ENCODE measurements around the gene RPEL1.
A peak's percentile ranks its signal among the peaks of the same experiment; 100 is the strongest.
"Not testable (repeated sequence)": the region's sequence is repeated elsewhere in the genome, so short reads cannot be mapped to it uniquely, and the experiment has no call there.

Gene RPEL1

DNA sequence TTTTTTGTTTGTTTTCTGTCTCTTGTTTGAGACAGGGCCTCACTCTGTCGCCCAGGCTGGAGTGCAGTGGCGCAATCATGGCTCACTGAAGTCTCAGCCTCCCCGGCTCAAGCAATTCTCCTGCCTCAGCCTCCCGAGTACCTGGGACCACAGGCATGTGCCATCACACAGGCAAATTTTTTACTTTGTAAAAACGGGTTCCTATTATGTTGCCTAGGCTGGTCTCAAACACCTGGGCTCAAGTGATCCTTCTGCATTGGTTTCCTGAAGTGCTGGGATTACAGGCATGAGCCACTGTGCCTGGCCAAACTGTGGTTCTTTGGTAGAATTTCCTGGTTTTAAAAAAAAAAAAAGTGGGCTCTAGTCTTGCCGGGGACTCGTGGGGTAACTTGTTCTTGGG lies at the start of gene RPEL1:
TSS of gene RPEL1 (plus strand) at position 301 of the 400 bp plus-strand sequence. CDS start 110 bp downstream, outside the sequence.
- DNase-seq (ENCODE audit: low read depth) = not testable (repeated sequence)

DNA sequence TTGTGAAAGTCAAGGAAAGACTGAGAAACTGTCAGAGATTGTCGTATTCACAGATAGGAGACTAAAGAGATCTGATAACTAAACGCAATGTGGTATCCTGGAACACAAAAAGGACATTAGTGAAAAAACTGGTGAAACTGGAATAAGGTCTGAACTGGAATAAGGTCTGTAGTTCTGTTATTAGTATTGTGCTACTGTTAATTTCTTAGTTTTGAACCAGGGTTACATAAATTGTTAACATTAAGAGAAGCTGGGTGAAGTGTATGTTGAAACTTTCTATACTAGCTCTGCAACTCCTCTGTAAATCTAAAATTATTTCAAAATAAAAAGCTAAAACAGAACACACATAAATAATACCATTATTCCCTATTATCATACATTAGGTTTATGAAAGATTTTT lies 49.2 kb upstream of the RPEL1 start:
- DNase-seq (ENCODE audit: low read depth) = no peak

DNA sequence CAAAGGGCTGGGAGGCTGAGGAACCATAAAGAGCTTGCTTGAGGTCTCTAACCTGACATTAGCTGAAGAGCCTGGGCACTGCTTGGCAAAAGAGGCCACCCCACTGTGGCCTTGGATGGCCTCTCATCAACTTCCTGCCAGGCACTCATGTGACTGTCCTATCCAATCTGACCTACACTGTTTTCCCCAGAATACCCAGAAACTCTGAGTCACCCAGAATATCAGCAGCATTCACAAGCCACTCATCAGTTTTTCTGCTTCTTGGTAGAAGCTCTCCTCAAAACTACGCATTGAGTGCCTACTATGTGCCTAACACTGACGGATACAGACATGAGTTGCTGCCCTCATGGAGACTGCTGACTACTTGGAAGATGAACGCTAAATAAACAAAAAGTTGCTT lies 48.5 kb upstream of the RPEL1 start:
- DNase-seq (ENCODE audit: low read depth) = peak; percentile 18

DNA sequence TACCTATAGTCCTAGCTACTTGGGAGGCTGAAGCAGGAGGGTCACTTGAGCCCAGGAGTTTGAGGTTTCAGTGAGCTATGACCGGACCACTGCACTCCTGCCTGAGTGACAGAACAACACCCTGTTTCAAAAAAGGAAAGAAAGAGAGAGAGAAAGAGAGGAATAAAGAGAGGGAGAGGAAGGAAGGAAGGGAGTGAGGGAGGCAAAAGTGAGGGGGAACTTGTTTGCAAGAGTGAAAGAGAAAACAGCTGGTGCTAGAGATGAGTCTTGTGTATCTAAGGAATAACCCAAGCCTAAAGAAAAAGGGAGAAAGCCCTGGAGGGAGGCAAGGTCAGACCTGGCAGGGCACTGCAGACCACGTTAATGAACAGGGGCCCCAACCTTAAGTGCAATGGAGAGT lies 47.8 kb upstream of the RPEL1 start:
- no peak for DNase-seq (ENCODE audit: low read depth)

DNA sequence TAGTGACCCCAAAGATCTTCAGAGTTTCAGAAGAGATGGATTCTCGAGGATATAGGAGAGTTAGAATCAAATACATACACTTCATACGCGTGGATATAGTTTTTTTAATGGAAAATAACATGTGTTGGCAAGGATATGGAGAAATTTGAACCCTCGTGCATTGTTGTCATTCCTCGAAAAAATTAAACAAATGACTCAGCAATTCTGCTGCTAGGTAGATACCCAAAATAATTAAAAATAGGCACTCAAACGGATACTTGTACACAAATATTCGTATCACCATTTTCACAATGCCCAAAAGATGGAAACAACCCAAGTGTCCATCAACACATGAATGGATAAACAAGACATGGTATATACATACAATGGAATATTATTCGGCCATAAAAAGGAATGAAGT lies 47.0 kb upstream of the RPEL1 start:
- no peak for DNase-seq (ENCODE audit: low read depth)

DNA sequence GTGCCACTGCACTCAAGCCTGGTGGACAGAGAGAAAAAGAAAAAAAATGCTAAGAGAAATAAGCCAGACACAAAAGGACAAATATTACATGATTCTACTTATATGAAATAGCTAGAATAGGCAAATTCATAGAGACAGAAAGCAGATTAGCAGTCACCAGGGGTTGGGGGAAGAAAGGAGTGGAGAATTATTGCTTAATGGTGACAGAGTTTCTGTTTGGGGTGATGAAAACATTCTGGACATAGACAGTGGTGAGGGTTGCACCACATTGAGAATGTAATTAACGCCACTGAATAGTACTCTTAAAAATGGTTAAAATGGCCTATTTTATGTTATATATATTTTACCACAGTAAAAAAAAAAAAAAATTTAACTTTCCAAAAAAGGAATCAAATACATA lies 46.2 kb upstream of the RPEL1 start:
- DNase-seq (ENCODE audit: low read depth) = no peak

DNA sequence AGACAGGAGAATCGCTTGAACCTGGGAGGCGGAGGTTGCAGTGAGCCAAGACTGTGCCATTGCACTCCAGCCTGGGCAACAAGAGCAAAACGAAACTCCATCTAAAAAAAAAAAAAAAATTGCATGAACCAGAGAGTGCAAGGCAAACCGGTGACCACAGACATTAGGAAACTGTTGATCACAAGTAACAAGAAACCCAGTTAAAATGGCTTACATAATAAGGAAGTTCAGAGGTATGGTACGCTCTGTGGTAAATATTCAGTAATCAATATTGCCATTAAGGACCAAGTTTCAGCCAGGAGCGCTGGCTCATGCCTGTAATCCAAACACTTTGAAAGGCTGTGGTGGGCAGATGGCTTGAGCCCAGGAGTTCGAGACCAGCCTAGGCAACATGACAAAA lies 43.4 kb upstream of the RPEL1 start:
- no peak for DNase-seq (ENCODE audit: low read depth)

DNA sequence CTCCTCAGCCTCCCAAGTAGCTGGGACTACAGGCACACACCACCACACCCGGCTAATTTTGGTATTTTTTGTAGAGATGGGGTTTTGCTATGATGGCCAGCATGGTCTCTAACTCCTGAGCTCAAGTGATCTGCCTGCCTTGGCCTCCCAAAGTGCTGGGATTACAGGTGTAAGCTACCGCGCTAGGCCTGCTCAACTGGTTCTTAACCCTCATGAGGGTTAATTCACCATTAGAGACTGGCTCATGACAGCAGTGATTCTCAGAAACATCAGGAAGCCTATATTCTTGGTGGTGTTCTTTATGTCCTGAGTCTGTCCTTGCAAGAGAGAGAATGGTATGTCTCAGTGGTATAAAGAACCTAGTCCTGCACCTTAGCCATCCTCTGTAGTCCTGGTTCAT lies 42.2 kb upstream of the RPEL1 start:
- DNase-seq (ENCODE audit: low read depth) = no peak

DNA sequence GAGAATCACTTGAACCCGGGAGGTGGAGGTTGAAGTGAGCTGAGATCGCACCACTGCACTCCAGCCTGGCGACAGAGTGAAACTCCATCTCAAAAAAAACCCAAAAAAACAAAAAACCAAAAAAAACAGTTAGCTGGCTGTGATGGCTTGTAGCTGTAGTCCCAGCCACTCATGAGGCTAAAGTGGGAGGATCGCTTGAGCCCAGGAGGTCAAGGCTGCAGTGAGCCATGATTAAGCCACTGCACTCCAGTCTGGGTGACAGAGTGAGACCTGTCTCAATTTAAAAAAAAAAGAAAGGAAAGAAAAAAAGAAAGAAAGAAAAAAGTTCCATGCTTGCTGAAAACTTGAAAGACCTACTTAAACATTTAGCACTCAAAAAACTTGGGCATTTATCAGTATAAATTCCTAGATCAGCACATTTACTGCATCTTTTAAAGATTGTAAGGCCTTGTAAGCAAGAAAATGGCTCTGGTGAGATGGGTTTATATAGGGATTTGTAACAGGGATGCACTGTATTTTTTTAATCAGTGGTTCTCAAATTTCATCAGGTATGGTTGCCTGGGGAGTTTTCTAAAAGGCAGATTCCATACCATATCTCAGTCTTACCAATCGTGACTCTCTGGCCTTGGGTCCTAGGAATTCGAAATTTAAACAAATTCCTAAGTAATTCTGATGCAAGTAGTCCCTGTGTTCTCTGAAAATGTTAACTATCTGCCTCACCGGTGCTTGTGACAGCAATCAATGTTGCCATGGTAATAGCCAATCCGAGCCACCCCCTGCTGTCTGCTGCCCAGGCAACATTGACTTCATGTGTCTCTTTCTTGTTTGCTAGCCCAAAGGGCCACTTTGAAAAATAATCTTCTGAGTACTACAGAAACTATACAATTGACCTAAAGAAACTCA lies 41.1 kb upstream of the RPEL1 start:
- DNase-seq (ENCODE audit: low read depth) = no peak

DNA sequence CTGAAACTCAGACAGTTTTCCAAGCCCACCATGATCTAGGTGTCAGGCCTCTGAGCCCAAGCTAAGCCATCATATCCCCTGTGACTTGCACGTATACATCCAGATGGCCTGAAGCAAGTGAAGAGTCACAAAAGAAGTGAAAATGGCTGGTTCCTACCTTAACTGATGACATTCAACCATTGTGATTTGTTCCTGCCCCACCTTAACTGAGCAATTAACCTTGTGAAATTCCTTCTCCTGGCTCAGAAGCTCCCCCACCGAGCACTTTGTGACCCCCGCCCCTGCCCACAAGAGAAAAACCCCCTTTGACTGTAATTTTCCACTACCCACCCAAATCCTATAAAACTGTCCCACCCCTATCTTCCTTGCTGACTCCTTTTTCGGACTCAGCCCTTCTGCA lies 40.3 kb upstream of the RPEL1 start:
- not testable (repeated sequence) for DNase-seq (ENCODE audit: low read depth)

DNA sequence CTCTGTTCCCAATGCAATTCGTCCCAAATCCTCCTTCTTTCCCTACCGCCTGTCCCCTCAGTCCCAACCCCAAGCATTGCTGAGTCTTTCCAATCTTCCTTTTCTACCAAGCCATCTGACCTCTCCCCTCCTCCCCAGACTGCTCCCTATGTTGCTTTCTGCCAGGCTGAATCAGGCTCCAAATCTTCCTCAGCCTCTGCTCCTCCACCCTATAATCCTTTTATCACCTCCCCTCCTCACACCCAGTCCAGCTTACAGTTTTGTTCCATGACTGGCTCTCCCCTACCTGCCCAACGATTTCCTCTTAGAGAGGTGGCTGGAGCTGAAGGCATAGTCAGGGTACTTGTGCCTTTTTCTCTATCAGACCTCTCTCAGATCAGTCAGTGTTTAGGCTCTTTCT lies 39.0 kb upstream of the RPEL1 start:
- not testable (repeated sequence) for DNase-seq (ENCODE audit: low read depth)

DNA sequence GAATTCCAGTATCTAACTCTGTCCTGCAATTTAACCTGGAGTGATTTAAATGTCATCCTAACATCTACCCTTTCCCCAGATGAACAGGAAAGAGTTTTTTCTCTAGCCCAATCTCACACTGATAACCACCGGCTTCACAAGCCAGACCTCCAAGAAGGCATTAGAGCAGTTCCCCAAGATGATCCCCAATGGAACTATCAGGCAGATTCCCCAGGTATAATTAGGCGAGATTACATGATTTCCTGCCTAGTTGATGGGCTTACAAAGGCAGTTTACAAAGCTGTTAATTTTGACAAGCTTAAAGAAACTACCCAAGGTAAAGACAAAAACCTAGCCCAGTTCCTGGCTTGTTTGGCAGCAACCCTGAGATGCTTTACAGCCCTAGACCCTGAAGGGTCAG lies 38.5 kb upstream of the RPEL1 start:
- no peak for DNase-seq (ENCODE audit: low read depth)

DNA sequence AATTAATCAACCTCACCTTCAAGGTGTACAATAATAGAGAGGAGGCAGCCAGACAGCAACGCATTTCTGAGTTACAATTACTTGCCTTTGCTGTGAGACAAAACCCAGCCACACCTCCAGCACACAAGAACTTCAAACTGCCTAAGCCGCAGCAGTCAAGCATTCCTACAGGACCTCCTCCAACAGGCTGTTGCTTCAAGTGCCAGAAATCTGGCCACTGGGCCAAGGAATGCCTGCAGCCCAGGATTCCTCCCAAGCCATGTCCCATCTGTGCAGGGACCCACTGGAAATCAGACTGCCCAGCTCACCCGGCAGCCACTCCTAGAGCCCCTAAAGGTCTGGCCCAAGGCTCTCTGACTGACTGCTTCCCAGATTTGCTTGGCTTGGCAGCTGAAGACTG lies 38.0 kb upstream of the RPEL1 start:
- DNase-seq (ENCODE audit: low read depth) = not testable (repeated sequence)

DNA sequence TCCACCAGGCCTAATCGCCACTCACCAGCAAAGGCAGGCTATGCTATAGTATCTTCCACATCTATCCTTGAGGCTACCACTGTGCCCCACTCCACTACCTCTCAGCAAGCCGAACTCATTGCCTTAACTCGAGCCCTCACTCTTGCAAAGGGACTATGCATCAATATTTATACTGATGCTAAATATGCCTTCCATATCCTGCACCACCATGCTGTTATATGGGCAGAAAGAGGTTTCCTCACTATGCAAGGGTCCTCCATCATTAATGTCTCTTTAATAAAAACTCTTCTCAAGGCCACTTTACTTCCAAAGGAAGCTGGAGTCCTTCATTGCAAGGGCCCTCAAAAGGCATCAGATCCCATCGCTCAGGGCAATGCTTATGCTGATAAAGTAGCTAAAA lies 35.4 kb upstream of the RPEL1 start:
- not testable (repeated sequence) for DNase-seq (ENCODE audit: low read depth)

DNA sequence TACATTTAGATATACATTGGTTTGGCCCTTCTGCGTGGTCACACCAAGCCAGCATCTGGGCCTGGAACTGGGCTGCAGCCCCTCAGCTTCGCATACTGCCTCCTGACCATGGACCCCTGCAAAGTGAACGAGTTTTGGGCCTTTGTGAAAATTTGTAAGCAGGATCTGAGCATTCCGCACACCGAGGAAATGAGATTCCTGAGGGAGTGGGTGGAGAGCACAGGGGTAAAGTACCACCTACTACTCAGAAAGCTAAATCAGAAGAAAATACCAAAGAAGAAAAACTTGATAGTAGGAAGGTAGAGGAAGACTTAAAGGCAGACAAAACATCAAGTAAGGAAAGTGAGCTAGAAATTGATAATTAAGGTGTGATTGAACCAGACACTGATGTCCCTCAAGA lies 30.1 kb upstream of the RPEL1 start:
- no peak for DNase-seq (ENCODE audit: low read depth)

DNA sequence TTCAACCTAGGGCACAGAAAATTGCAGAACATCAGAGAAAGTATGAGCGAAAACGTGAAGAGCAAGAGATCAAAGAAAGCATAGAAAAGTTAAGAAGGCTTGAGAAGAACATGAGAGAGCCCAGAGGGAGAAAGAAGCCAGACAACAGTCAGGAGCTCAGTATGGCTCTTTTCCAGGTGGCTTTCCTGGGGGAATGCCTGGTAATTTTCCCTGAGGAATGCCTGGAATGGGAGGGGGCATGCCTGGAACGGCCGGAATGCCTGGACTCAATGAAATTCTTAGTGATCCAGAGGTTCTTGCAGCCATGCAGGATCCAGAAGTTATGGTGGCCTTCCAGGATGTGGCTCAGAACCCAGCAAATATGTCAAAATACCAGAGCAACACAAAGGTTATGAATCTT lies 29.3 kb upstream of the RPEL1 start:
- not testable (repeated sequence) for DNase-seq (ENCODE audit: low read depth)

DNA sequence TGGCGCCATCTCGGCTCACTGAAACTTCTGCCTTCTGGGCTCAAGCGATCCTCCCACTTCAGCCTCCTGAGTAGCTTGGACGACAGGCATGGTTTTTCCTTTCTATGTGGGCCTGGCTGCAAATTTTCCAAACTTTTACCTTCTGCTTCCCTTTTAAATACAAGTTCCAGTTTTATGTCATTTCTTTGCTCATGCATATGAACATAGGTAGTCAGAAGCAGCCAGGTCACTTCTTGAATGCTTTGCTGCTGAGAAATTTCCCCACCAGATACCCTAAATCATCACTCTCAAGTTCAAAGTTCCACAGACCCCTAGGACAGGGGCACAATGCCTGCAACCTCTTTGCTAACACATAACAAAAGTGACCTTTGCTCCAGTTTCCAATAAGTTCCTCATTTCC lies 21.6 kb upstream of the RPEL1 start:
- DNase-seq (ENCODE audit: low read depth) = no peak

DNA sequence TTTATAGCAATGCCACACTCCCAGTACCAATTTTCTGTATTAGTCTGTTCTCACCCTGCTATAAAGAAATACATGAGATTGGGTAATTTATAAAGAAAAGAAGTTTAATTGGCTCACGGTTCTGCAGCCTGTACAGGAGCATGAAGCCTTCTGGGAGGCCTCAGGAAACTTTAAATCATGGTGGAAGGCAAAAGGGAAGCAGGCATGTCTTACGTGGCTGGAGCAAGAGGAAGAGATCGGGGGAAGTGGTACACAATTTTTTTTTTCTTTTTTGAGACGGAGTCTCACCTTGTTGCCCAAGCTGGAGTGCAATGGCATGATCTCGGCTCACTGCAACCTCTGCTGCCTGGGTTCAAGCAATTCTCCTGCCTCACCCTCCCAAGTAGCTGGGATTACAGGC lies 21.0 kb upstream of the RPEL1 start:
- not testable (repeated sequence) for DNase-seq (ENCODE audit: low read depth)

DNA sequence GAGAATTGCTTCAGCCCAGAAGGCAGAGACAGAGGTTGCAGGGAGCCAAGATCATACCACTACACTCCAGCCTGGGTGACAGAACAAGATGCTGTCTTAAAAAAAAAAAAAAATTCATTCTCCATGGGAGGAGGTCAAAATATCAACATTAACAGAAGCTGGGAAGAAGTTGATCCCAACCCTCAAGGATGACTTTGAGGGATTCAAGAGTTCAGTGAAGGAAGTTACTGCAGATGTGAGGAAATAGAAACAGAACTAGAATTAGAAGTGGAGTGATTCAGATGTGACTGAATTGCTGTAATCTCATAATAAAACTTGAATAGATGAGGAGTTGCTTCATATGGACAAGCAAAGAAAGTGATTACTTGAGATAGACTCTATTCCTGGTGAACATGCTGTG lies 19.7 kb upstream of the RPEL1 start:
- no peak for DNase-seq (ENCODE audit: low read depth)

DNA sequence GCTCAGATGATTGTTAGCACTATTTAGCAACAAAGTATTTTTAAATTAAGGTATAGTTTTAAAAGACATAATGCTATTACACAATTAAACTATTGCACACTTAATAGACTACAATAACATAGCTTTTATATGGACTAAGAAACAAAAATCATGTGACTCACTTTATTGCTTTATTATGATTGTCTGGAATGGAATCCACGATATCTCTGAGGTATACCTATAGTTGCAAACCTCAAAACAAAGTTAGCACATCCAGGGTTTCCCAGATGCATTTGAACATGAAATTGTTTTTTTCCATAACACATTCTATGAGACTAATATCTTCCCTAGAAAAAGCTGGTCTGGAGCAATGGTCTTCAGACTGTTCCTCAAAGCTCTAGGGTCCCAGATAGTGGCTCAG lies 18.3 kb upstream of the RPEL1 start:
- DNase-seq (ENCODE audit: low read depth) = no peak

DNA sequence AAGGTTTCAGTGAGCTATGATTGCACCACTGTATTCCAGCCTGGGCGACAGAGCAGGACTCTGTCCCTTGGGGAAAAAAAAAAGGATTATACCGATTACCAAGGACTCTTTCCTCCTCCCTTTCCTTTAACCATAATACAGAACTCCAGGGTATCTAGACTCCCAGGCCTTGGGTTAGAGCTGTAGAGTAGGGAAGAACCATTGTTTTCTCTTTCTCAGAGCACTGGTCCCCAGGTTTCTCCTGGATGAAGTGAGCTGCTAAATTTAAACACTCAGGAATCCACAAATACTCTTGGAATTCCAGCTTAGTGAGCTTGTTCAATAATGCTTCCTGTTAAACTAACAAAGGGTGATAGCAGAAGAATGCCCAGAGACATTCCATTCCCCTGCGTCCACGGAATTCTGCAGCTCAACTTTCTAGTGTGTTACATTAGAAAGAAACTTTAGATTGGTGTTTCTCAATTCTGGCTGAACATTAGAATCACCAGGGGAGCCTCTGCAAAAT lies 14.6 kb upstream of the RPEL1 start:
- no peak for DNase-seq (ENCODE audit: low read depth)

DNA sequence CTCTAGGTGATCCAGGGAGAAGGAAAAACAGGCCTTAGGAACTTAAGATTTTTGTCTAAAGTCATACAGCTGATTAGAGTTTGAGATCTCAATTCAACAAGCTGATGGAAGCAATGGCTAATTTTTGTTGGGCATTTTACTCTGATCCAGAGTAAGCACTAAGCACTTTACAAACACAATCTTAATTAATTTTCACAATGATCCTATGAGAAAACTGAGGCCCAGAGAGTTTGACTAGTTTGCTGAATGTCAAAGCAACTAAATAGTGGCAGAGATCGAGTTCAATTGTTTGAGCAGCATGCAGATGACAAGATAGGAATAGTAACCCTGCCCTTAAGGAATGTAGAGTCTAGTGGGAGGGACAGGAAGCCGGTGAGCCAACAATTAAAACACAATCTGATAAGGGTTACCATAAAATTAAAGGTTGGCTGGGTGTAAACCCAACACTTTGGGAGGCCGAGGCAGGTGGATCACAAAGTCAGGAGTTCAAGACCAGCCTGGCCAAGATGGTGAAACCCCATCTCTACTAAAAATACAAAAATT lies 13.5 kb upstream of the RPEL1 start:
- no peak for DNase-seq (ENCODE audit: low read depth)

DNA sequence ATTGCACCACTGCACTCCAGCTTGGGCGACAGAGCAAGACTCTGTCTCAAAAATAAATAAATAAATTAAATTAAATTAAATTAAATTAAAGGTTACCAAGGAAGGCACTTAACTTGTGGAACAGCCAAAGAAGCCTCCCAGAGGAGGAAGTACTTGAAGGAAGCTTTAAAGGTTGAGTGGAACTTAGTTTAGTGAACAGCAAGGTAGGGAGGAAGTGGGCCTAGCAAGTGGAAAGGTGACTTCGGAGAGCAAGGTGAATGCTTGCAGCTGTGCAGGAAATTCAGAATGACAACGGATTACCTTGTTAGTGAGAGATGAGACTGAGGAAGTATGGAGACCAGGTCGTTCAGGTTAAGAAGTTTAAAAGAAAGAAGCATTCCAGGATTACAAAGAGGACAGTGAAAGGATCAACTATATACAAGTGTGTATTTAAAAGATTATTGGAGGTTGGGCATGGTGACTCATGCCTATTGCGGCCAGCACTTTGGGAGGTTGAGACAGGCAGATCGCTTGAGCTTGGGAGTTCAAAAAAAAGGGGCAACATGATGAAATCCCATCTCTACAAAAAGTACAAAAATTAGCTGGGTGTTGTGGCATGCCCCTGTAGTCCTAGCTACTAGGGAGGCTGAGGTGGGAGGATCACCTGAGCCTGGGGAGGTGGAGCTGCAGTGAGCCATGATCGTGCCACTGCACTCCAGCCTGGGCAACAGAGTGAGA lies 12.8 kb upstream of the RPEL1 start:
- DNase-seq (ENCODE audit: low read depth) = no peak

Measured in activated T-cell treated with anti-CD3 and anti-CD28 coated beads for 24 hours (primary cell).